ENCODE results near the gene CD55. TPM values are rescaled to one million over a fixed set of nuclear protein-coding genes. Genes with fewer than 3 reads are reported as not detected.
A peak's percentile ranks its signal among the peaks of the same experiment; 100 is the strongest.

The CD55 gene
- total and polyA plus RNA-seq, 2 experiments from 2014 or later, result 52.8 to 54.7 TPM

GRCh38 chr1:207398986-207399385, 77.5 kb downstream of the CD55 start:
- no peaks in the 10 kb centered on the region for H3K36me3 ChIP-seq (ENCODE audit: low read depth)
- no peaks in the 10 kb centered on the region for H3K9me2 ChIP-seq (ENCODE audit: insufficient read depth)
- H4K20me1 ChIP-seq (ENCODE audit: insufficient read depth), result no peaks in the 10 kb centered on the region
- H3K9ac ChIP-seq, result no peak overlapping the region
- H2AFZ ChIP-seq, result no peak overlapping the region
- whole genome bisulfite sequencing, 2 experiments (ENCODE audit: low coverage in 1 of 2, low lambda C conversion rate in 2 of 2, missing lambda C conversion rate in 2 of 2), result 96 to 97% methylated on average over 1 of the region's 1 CpG
- no peaks in the 10 kb centered on the region for H3K9me3 ChIP-seq (ENCODE audit: low read depth)
- in situ Hi-C loops (cut with MboI), result no loop called here
- no peak overlapping the region for H3K4me2 ChIP-seq (ENCODE audit: unreplicated experiment)
- 0 out of 2 replicates have a peak, but pooled peaks cover 6% of the 10 kb centered on the region for H3F3A ChIP-seq (ENCODE audit: insufficient read depth)
- no peaks in the 10 kb centered on the region for H3K27me3 ChIP-seq (replicated peaks; ENCODE audit: insufficient read depth)
- no peak overlapping the region for H3K27ac ChIP-seq
- no peak for TF ChIP-seq EZH2phosphoT487 (IDR thresholded peaks at IDR 0.05; ENCODE audit: insufficient read depth, low read depth)
- TF ChIP-seq EZH2 (IDR thresholded peaks at IDR 0.05; ENCODE audit: insufficient read depth, poor library complexity, severe bottlenecking), result no peak
- no peaks in the 10 kb centered on the region for H3K79me2 ChIP-seq (ENCODE audit: insufficient read depth)
- no peak overlapping the region for H3K4me3 ChIP-seq
- peaks cover 6% of the 10 kb centered on the region; the same call in 1 of the 2 replicates for H3K4me1 ChIP-seq (ENCODE audit: insufficient read depth)
- no peak for DNase-seq

GRCh38 chr1:207401578-207401977, 80.1 kb downstream of the CD55 start:
- Histone ChIP-seq H3K36me3 (ENCODE audit: low read depth) (no peaks in the 10 kb centered on the region), H4K20me1 (ENCODE audit: insufficient read depth) (no peaks in the 10 kb centered on the region), H3K9me3 (ENCODE audit: low read depth) (no peaks in the 10 kb centered on the region), H3K4me3 (no peak overlapping the region), H3K4me1 (ENCODE audit: insufficient read depth) (no peaks in the 10 kb centered on the region), H3K79me2 (ENCODE audit: insufficient read depth) (no peaks in the 10 kb centered on the region), H3F3A (ENCODE audit: insufficient read depth) (no peaks in the 10 kb centered on the region), H2AFZ (no peak overlapping the region), H3K27ac (no peak overlapping the region), H3K4me2 (ENCODE audit: unreplicated experiment) (no peak overlapping the region), H3K9ac (no peak overlapping the region), H3K9me2 (ENCODE audit: insufficient read depth) (no peaks in the 10 kb centered on the region), H3K27me3 (replicated peaks; ENCODE audit: insufficient read depth) (no peaks in the 10 kb centered on the region)
- WGBS, 2 experiments (ENCODE audit: low coverage in 1 of 2, low lambda C conversion rate in 2 of 2, missing lambda C conversion rate in 2 of 2), result 97 to 98% methylated on average over 7 of the region's 7 CpGs
- DNase-seq, result no peak
- TF ChIP-seq EZH2phosphoT487 (IDR thresholded peaks at IDR 0.05; ENCODE audit: insufficient read depth, low read depth) (no peak), EZH2 (IDR thresholded peaks at IDR 0.05; ENCODE audit: insufficient read depth, poor library complexity, severe bottlenecking) (no peak)
- in situ Hi-C loops (cut with MboI), result loop anchor here (10.0 kb wide), 1 partner anchor 147 kb away; no protein-coding TSS in a partner anchor

- H3F3A ChIP-seq (ENCODE audit: insufficient read depth), result no peaks in the 10 kb centered on the region
- no peaks in the 10 kb centered on the region for H3K36me3 ChIP-seq (ENCODE audit: low read depth)
- H3K4me2 ChIP-seq (ENCODE audit: unreplicated experiment), result no peak overlapping the region
- in situ Hi-C loops (cut with MboI), result loop anchor here (10.0 kb wide), 1 partner anchor 148 kb away; no protein-coding TSS in a partner anchor
- no peaks in the 10 kb centered on the region for H3K9me3 ChIP-seq (ENCODE audit: low read depth)
- 75 to 76% methylated on average over 4 of the region's 4 CpGs for WGBS, 2 experiments (ENCODE audit: low coverage in 1 of 2, low lambda C conversion rate in 2 of 2, missing lambda C conversion rate in 2 of 2)
- H3K4me3 ChIP-seq, result no peak overlapping the region
- H3K4me1 ChIP-seq (ENCODE audit: insufficient read depth), result peaks cover 4% of the 10 kb centered on the region
- no peaks in the 10 kb centered on the region for H3K27me3 ChIP-seq (replicated peaks; ENCODE audit: insufficient read depth)
- no peaks in the 10 kb centered on the region for H3K9me2 ChIP-seq (ENCODE audit: insufficient read depth)
- TF ChIP-seq EZH2 (IDR thresholded peaks at IDR 0.05; ENCODE audit: insufficient read depth, poor library complexity, severe bottlenecking) (no peak), EZH2phosphoT487 (IDR thresholded peaks at IDR 0.05; ENCODE audit: insufficient read depth, low read depth) (no peak)
- H2AFZ ChIP-seq, result no peak overlapping the region
- no peak overlapping the region for H3K27ac ChIP-seq
- no peaks in the 10 kb centered on the region for H3K79me2 ChIP-seq (ENCODE audit: insufficient read depth)
- no peaks in the 10 kb centered on the region for H4K20me1 ChIP-seq (ENCODE audit: insufficient read depth)
- DNase-seq, result no peak
- H3K9ac ChIP-seq, result no peak overlapping the region
Measured at GRCh38 chr1:207402744-207403143, 81.3 kb downstream of the CD55 start.

DNA sequence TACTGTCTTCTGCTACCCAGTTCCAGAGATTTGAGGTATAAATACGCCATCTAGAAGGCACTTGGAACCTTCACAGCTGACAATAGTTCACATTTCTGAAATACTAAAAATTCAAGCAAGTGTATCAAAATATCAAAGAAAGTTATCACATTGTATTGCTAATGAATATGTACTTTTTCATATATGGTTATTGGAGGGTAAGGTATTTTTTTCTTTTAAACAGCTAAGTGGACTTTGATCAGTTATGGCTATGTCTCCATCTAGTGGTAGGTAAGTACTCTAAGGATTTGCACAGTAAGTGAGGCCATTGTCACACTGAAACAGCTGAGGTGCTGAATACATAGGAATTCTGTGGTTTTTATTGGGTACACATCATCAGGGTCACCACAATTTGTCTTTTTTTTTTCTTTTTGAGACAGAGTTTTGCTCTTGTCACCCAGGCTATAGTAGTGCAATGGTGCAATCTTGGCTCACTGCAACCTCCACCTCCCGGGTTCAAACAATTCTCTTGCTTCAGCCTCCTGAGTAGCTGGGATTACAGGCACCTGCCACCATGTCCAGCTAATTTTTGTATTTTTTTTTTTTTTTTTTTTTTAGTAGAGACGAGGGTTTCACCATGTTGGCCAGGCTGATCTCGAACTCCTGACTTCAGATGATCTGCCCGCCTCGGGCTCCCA, 83.5 kb downstream of the CD55 start:
- H3K9me3 ChIP-seq (ENCODE audit: low read depth), result no peaks in the 10 kb centered on the region
- no peaks in the 10 kb centered on the region for H3K9me2 ChIP-seq (ENCODE audit: insufficient read depth)
- 80 to 83% methylated on average over 6 of the region's 6 CpGs for WGBS, 2 experiments (ENCODE audit: low coverage in 1 of 2, low lambda C conversion rate in 2 of 2, missing lambda C conversion rate in 2 of 2)
- no peak overlapping the region for H3K4me2 ChIP-seq (ENCODE audit: unreplicated experiment)
- no peak overlapping the region for H3K4me3 ChIP-seq
- H3K79me2 ChIP-seq (ENCODE audit: insufficient read depth), result no peaks in the 10 kb centered on the region
- H4K20me1 ChIP-seq (ENCODE audit: insufficient read depth), result no peaks in the 10 kb centered on the region
- H3K9ac ChIP-seq, result no peak overlapping the region
- H3K27me3 ChIP-seq (replicated peaks; ENCODE audit: insufficient read depth), result no peaks in the 10 kb centered on the region
- H3K4me1 ChIP-seq (ENCODE audit: insufficient read depth), result peaks cover 8% of the 10 kb centered on the region
- no peaks in the 10 kb centered on the region for H3K36me3 ChIP-seq (ENCODE audit: low read depth)
- TF ChIP-seq EZH2 (IDR thresholded peaks at IDR 0.05; ENCODE audit: insufficient read depth, poor library complexity, severe bottlenecking), result no peak
- TF ChIP-seq EZH2phosphoT487 (IDR thresholded peaks at IDR 0.05; ENCODE audit: insufficient read depth, low read depth), result no peak
- peak; percentile 86 for DNase-seq
- H3F3A ChIP-seq (ENCODE audit: insufficient read depth), result no peaks in the 10 kb centered on the region
- no peak overlapping the region for H3K27ac ChIP-seq
- no peak overlapping the region for H2AFZ ChIP-seq
- in situ Hi-C loops (cut with MboI), result loop anchor here (10.0 kb wide), 1 partner anchor 150 kb away; no protein-coding TSS in a partner anchor

All from GM23248 (cell line).